NB4 (cell line): ENCODE results near the gene SLC2A9.
A peak's percentile ranks its signal among the peaks of the same experiment; 100 is the strongest.

Experiments used
- DNase-seq: peaks from one replicate; pipeline ENCODE4 v3.0.0; 2010; ENCODE audit warnings: low read depth
- H3K4me3 ChIP-seq: one replicate; pipeline ENCODE4 v1.5.1; 2011; ENCODE audit warnings: mild to moderate bottlenecking, low read depth, low read length, moderate library complexity
- CTCF ChIP-seq: IDR thresholded peaks from one replicate; pipeline ENCODE4 v1.5.1; 2012; ENCODE audit warnings: low read depth, low read length
- MAX ChIP-seq: IDR thresholded peaks from 2 replicates; pipeline ENCODE4 v1.6.1; 2011; ENCODE audit warnings: low read depth, low read length
- MYC ChIP-seq: IDR thresholded peaks from 2 replicates; pipeline ENCODE4 v1.6.1; 2011; ENCODE audit warnings: low read depth, low read length
- POLR2A ChIP-seq: IDR thresholded peaks from 2 replicates; pipeline ENCODE4 v1.6.1; 2011; ENCODE audit warnings: mild to moderate bottlenecking; ENCODE audit not compliant: insufficient read length; ENCODE audit errors: extremely low read depth

SLC2A9 gene

GRCh38 chr4:10023050-10023419 is 1.7 kb upstream of the SLC2A9 start:
- DNase-seq: peak; percentile 32
- no peak for TF ChIP-seq MYC
- no peak for TF ChIP-seq CTCF
- no peak for TF ChIP-seq MAX
- TF ChIP-seq POLR2A: no peak
- no peak overlapping the region for H3K4me3 ChIP-seq

- H3K4me3 ChIP-seq: no peak overlapping the region
- no peak for TF ChIP-seq POLR2A
- no peak for TF ChIP-seq CTCF
- no peak for TF ChIP-seq MAX
- no peak for TF ChIP-seq MYC
- no peak for DNase-seq
These were observed 1.2 kb upstream of the SLC2A9 start for GRCh38 chr4:10022346-10023049.

GRCh38 chr4:10021653-10022023 is 341 bp upstream of the SLC2A9 start:
- no peak for TF ChIP-seq CTCF
- TF ChIP-seq POLR2A: no peak
- no peak for TF ChIP-seq MAX
- no peak for TF ChIP-seq MYC
- DNase-seq: no peak
- no peak overlapping the region for H3K4me3 ChIP-seq

- no peak overlapping the region for H3K4me3 ChIP-seq
- TF ChIP-seq CTCF (no peak), POLR2A (no peak), MAX (no peak), MYC (no peak)
- DNase-seq: no peak
These were observed 1.2 kb downstream of the SLC2A9 start for GRCh38 chr4:10020106-10020505.

- H3K4me3 ChIP-seq: peak overlapping the region; percentile 67
- DNase-seq: peak; percentile 38
- TF ChIP-seq MAX (no peak), CTCF (no peak), POLR2A (no peak), MYC (no peak)
These were observed 1.7 kb downstream of the SLC2A9 start for GRCh38 chr4:10019521-10020051.
